Keratinocyte (primary cell): ENCODE measurements around the gene MIB1. TPM values are rescaled to one million over a fixed set of nuclear protein-coding genes. Genes with fewer than 3 reads are reported as not detected.

Experiments
- DNase-seq: peaks from one replicate; pipeline ENCODE4 v3.0.0-alpha.2; 2011; ENCODE audit warnings: low read depth, missing footprints, low spot score
- FAIRE-seq: peaks from 2 replicates; lab custom pipeline; 2011; peaks lifted over from hg19 to GRCh38; lab: Jason Lieb, UNC
- H2AFZ ChIP-seq: 2 replicates; pipeline ENCODE4 v1.6.0; 2012; ENCODE audit warnings: low read length, control low read depth, inconsistent platforms; ENCODE audit not compliant: control insufficient read depth
- H3K27ac ChIP-seq: 2 replicates; pipeline ENCODE4 v1.5.1; 2011; ENCODE audit warnings: low read length; ENCODE audit not compliant: control insufficient read depth, insufficient read depth
- H3K27me3 ChIP-seq: 3 replicates; pipeline ENCODE4 v1.6.0; 2011; ENCODE audit warnings: low read length; ENCODE audit not compliant: control insufficient read depth, insufficient read depth; ENCODE audit errors: extremely low read depth
- H3K36me3 ChIP-seq, 2 experiments: 2 replicates in 1 of 2; 3 replicates in 1 of 2; pipeline ENCODE4 v1.5.1; 2011; ENCODE audit warnings: low read length in 2 of 2, mild to moderate bottlenecking in 1 of 2; ENCODE audit not compliant: control insufficient read depth in 2 of 2, insufficient read depth in 2 of 2; ENCODE audit errors: extremely low read depth in 1 of 2
- H3K4me1 ChIP-seq: 3 replicates; pipeline ENCODE4 v1.5.1; 2011; ENCODE audit warnings: low read length; ENCODE audit not compliant: control insufficient read depth, insufficient read depth; ENCODE audit errors: extremely low read depth
- H3K4me2 ChIP-seq: 3 replicates; pipeline ENCODE4 v1.6.0; 2011; ENCODE audit warnings: low read depth, low read length; ENCODE audit not compliant: control insufficient read depth, insufficient read depth; ENCODE audit errors: extremely low read depth
- H3K4me3 ChIP-seq, 3 experiments: fragments of 200-600 bp in 1 of 3; sonication (generic) in 1 of 3; 2 replicates in 2 of 3; 3 replicates in 1 of 3; pipeline ENCODE4 v1.5.1; 2011 to 2016; ENCODE audit warnings: low read length in 3 of 3, mild to moderate bottlenecking in 3 of 3, control low read depth in 2 of 3, inconsistent platforms in 1 of 3, low read depth in 1 of 3, mixed read lengths in 1 of 3, mixed run types in 1 of 3, moderate library complexity in 1 of 3; ENCODE audit not compliant: control insufficient read depth in 2 of 3, insufficient read depth in 2 of 3; ENCODE audit errors: extremely low read depth in 1 of 3
- H3K79me2 ChIP-seq: 2 replicates; pipeline ENCODE4 v1.6.0; 2012; ENCODE audit warnings: low read length; ENCODE audit not compliant: control insufficient read depth, insufficient read depth
- H3K9ac ChIP-seq: 3 replicates; pipeline ENCODE4 v1.6.0; 2011; ENCODE audit warnings: low read length; ENCODE audit not compliant: control insufficient read depth, insufficient read depth; ENCODE audit errors: extremely low read depth
- H3K9me1 ChIP-seq: 3 replicates; pipeline ENCODE4 v1.6.0; 2011; ENCODE audit warnings: low read length; ENCODE audit not compliant: control insufficient read depth, insufficient read depth; ENCODE audit errors: extremely low read depth
- H3K9me3 ChIP-seq: 2 replicates; pipeline ENCODE4 v1.5.1; 2012; ENCODE audit warnings: low read depth, low read length; ENCODE audit not compliant: control insufficient read depth
- H4K20me1 ChIP-seq: 3 replicates; pipeline ENCODE4 v1.6.0; 2011; ENCODE audit warnings: low read length; ENCODE audit not compliant: control insufficient read depth, insufficient read depth; ENCODE audit errors: extremely low read depth
- CTCF ChIP-seq, 3 experiments: IDR thresholded peaks in 1 of 3; conservative IDR thresholded peaks in 1 of 3; optimal IDR thresholded peaks in 1 of 3; 2 replicates in 2 of 3; 3 replicates in 1 of 3; pipeline versions ENCODE3 to v1.5.1; 2011; ENCODE audit warnings: low read length in 3 of 3, mild to moderate bottlenecking in 3 of 3, moderate library complexity in 2 of 3, control low read depth in 1 of 3, inconsistent platforms in 1 of 3; ENCODE audit not compliant: insufficient read depth in 2 of 3; ENCODE audit errors: extremely low read depth in 1 of 3
- EZH2 ChIP-seq: IDR thresholded peaks from one replicate; pipeline ENCODE4 v1.6.1; 2012; ENCODE audit warnings: inconsistent platforms, mild to moderate bottlenecking, low read length, moderate library complexity
- dilution Hi-C: fragments of 300-500 bp; cut with MboI; formaldehyde crosslinking; loops from one replicate; pipeline ENCODE4 v1.7.0; 2020; ENCODE audit warnings: low sequenced_read_pairs; ENCODE audit not compliant: extremely low pct_ligation_motif_present
- polyA plus RNA-seq, 5 experiments: library from polyadenylated mRNA; depleted of rRNA in 3 of 5; stranded (reverse) in 3 of 5; stranded (forward) in 1 of 5; unstranded in 1 of 5; fragments of >200 nt; gene quantifications; 1 replicate in 1 of 5; 2 replicates in 3 of 5; 3 replicates in 1 of 5; pipeline versions ENCODE4 v1.2.1 to v1.2.3, GENCODE V29; 2011 to 2012; ENCODE audit warnings: missing spikeins in 2 of 5, low read depth in 1 of 5, low replicate concordance in 1 of 5

MIB1 gene
- polyA plus RNA-seq, 1 donor (not counting 4 experiments of a cell fraction or from before 2014, with no cell fraction given) = 24.8 TPM

DNA sequence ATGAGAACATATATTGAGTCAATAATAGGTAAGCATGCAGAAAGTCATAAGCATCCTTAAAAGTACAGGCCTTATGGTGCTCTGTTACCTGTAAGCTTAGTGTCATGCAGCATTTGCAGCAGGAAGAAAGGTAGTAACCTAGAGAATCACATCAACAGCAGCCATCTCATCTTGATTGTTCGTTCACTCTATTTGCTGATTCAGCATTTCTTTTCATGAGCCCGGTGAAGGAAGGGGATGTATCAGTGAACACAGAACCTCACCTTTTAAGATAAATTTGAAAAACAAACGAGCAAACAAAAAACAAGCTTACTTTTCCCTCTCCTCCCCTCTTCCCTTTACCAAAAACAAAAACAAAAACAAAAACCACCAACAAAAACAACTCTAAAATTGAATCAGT lies 89.9 kb downstream of the MIB1 start:
- dilution Hi-C loops = no loop called here
- no peak overlapping the region for H2AFZ ChIP-seq
- no peak for DNase-seq
- H3K9me1 ChIP-seq = peaks cover 1% of the 10 kb centered on the region
- H3K79me2 ChIP-seq = no peaks in the 10 kb centered on the region
- H3K27ac ChIP-seq = no peak overlapping the region
- H3K4me1 ChIP-seq = peaks cover 14% of the 10 kb centered on the region
- no peaks in the 10 kb centered on the region for H4K20me1 ChIP-seq
- H3K36me3 ChIP-seq = peaks cover 0 to 5% of the 10 kb centered on the region in 2 experiments
- H3K4me2 ChIP-seq = no peak overlapping the region
- H3K27me3 ChIP-seq = no peaks in the 10 kb centered on the region
- no peak overlapping the region for H3K9ac ChIP-seq
- TF ChIP-seq CTCF (optimal IDR thresholded peaks at IDR 0.05 in 1 of 3, IDR thresholded peaks at IDR 0.05 in 1 of 3, conservative IDR thresholded peaks at IDR 0.05 in 1 of 3; ENCODE audit: extremely low read depth in 1 of 3, insufficient read depth in 2 of 3, low read length in 3 of 3) = no peak
- no peak for TF ChIP-seq EZH2
- FAIRE-seq = no peak
- H3K4me3 ChIP-seq = no peak overlapping the region
- no peaks in the 10 kb centered on the region for H3K9me3 ChIP-seq

DNA sequence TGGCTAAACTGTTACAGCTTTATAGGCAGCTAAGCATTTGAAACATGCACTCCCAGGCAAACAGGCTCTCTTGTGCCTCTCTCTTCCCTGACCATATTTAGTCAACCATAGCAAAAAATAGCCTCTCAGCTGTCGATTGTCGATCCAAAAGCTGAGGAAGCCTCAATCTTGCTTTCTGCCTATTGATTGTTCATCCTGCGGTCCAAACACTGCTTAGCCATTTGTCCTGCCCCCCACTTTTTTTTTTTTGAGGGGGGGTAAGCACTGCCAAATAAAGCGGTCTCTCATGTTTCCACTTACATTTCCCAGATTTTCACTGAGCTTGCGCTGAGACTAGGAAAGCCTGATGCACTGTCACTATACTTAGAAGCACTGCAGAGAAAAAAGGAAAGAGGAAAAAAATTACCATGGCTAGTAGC lies 90.8 kb downstream of the MIB1 start:
- H2AFZ ChIP-seq = no peak overlapping the region
- DNase-seq (no peak), FAIRE-seq (no peak)
- H3K9me3 ChIP-seq = no peaks in the 10 kb centered on the region
- no peak overlapping the region for H3K4me2 ChIP-seq
- H3K9ac ChIP-seq = no peak overlapping the region
- no peak overlapping the region for H3K27ac ChIP-seq
- no peaks in the 10 kb centered on the region for H3K27me3 ChIP-seq
- H3K4me1 ChIP-seq = peaks cover 5% of the 10 kb centered on the region
- H3K4me3 ChIP-seq = no peak overlapping the region
- peaks cover 0 to 5% of the 10 kb centered on the region in 2 experiments for H3K36me3 ChIP-seq
- TF ChIP-seq CTCF (optimal IDR thresholded peaks at IDR 0.05 in 1 of 3, IDR thresholded peaks at IDR 0.05 in 1 of 3, conservative IDR thresholded peaks at IDR 0.05 in 1 of 3; ENCODE audit: extremely low read depth in 1 of 3, insufficient read depth in 2 of 3, low read length in 3 of 3) (no peak), EZH2 (no peak)
- no peaks in the 10 kb centered on the region for H4K20me1 ChIP-seq
- dilution Hi-C loops = no loop called here
- H3K9me1 ChIP-seq = no peaks in the 10 kb centered on the region
- no peaks in the 10 kb centered on the region for H3K79me2 ChIP-seq
